ENCODE results near the gene TNFAIP2.
"Not testable (repeated sequence)": the region's sequence is repeated elsewhere in the genome, so short reads cannot be mapped to it uniquely, and the experiment has no call there.

TNFAIP2 gene

DNA sequence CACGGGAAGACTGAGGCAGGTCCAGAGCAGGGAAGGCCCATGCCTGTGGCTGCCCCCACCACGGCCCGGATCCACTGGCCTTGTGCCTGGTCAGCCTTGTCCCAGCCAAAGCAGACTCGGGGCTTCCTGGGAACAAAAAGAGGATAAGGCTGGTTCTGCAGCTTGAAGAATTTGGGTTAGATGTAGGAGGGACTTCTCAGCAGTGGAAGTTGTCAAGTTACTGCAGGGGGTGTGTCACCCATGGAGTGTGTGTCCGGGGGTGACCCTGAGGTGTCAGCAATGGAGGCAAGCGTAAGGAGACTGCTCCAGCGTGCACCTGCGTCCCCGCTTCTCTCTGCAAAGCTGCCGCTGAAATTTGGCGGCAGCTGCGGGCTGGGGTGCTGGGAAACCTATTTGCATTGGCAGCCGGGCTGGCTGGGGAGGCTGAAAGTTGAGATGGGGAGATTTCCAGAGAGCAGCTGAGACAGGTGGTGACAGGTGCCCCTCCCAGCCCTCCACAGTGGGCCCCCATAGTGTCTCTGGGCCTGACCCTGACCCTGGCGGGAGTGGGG lies 12.5 kb upstream of the TNFAIP2 start:
- TF ChIP-seq, protein P1, sequence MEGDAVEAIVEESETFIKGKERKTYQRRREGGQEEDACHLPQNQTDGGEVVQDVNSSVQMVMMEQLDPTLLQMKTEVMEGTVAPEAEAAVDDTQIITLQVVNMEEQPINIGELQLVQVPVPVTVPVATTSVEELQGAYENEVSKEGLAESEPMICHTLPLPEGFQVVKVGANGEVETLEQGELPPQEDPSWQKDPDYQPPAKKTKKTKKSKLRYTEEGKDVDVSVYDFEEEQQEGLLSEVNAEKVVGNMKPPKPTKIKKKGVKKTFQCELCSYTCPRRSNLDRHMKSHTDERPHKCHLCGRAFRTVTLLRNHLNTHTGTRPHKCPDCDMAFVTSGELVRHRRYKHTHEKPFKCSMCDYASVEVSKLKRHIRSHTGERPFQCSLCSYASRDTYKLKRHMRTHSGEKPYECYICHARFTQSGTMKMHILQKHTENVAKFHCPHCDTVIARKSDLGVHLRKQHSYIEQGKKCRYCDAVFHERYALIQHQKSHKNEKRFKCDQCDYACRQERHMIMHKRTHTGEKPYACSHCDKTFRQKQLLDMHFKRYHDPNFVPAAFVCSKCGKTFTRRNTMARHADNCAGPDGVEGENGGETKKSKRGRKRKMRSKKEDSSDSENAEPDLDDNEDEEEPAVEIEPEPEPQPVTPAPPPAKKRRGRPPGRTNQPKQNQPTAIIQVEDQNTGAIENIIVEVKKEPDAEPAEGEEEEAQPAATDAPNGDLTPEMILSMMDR (conservative IDR thresholded peaks at IDR 0.05; ENCODE audit: low read depth, low read length): no peak
- no peak for DNase-seq (ENCODE audit: low read depth)
- H3K4me3 ChIP-seq (ENCODE audit: low read length): no peak overlapping the region

DNA sequence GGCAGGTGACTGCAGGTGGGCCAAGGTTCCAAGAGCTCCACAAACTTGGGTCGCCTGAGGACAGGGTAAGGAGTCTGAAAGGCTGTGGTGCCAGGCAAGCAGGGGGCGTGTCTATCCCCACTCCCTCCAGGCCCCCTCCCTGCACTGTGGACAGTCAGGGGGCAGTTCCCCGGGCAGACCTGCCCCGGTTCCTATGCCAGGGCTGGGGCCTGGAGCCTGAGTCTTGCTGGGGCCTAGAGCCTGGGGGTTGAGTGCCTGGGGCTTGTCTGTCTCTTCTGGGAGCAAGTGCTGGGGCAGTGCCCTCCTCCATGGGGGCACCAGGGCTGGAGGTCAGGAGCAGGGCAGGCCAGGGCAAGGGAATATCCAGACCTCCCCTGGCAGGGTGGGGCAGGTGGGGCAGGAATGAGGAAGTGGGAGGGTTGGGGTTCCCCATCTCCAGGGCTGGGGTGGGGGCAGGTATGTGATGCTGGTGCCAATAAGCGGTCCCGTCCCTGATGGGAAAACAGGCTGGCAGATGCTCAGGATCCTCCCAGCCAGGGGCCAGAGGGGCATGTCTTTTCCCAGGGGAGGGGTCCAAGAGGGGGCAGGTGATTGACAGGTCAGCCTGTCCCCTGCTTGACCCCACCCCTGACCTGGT lies 11.9 kb upstream of the TNFAIP2 start:
- TF ChIP-seq, protein P1 (conservative IDR thresholded peaks at IDR 0.05; ENCODE audit: low read depth, low read length): no peak
- DNase-seq (ENCODE audit: low read depth): no peak
- no peak overlapping the region for H3K4me3 ChIP-seq (ENCODE audit: low read length)

DNA sequence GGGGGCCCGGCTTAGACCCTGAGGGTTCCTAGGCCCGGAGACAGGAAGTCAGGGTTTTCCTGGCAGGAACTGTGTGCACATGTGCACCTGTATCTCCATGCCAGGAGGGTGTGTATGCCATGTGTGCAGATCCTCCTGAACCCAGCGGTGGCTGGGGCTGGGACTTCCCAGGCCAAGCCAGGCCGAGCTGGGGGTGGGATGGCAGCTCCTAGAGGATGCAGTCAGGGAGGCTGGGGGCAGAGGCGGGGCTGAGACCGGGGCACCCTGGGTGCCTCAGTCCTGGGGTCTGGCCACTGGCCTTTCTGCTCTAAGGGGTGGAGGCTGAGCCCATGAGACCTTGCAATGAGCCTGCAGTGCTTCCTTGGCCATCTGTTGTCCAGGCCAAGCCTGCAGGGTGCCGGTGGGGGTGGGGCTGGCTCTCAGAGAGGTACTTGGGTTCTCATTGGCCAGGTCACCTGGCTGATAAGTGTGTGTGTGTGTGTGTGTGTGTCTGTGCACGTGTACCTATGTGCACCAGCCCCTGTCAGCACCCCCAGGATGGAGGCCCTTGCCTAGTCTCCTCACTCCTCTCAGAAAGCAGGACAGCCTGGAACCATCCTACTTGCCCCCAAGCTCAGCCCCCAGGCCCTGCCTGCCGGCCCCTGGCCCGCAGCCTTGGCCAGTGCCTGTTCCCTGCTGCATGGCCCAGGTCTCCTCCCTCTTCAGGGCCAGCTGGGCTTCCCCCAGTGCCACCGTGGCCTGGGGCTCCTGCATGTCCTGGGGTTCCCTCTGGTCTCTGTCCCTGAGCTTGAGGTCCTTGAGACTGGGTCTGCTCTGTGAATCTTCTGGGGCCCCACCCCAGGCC lies 10.6 kb upstream of the TNFAIP2 start:
- no peak for DNase-seq (ENCODE audit: low read depth)
- no peak overlapping the region for H3K4me3 ChIP-seq (ENCODE audit: low read length)
- TF ChIP-seq, protein P1 (conservative IDR thresholded peaks at IDR 0.05; ENCODE audit: low read depth, low read length): no peak

DNA sequence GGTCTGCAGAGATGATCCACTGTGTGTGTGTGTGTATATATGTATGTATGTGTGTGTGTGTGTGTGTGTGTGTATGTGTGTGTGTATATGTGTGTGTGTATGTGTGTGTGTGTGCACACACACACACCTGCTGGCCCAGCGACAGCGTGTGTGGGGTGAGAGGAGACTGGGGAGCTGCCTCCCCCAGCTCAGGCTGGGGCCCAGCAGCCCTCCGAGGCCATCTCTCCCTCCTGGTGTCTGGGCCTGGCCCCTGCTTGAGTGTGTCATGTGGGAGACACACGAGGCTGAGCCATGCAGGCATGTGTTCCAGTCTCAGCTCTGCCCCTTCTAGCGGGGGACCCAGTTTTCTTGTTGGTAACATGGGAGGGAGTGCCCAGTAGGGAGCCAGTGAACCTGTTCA lies 10.0 kb upstream of the TNFAIP2 start:
- no peak overlapping the region for H3K4me3 ChIP-seq (ENCODE audit: low read length)
- TF ChIP-seq, protein P1 (conservative IDR thresholded peaks at IDR 0.05; ENCODE audit: low read depth, low read length): no peak
- DNase-seq (ENCODE audit: low read depth): no peak

DNA sequence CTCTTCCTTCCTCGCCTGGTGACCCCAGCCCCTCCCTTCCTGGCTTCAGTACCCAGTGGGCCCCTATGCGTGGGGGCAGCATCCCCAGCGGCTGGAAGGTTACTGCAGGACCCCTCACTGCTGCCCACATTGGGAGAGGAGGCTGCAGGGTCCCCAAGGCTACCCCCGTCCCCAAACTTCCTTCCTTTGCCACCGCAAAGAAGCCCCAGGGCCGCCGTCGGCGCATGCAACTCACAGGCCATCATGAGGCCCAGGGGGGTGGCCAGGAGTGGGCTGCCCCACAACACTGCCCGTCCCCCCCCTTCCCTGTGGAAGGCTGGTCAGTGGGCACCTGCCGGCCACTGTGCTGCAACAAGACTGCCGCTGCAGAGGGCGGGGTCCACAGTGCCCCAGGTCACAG lies 9.5 kb upstream of the TNFAIP2 start:
- DNase-seq (ENCODE audit: low read depth): no peak
- no peak overlapping the region for H3K4me3 ChIP-seq (ENCODE audit: low read length)
- TF ChIP-seq, protein P1 (conservative IDR thresholded peaks at IDR 0.05; ENCODE audit: low read depth, low read length): no peak

DNA sequence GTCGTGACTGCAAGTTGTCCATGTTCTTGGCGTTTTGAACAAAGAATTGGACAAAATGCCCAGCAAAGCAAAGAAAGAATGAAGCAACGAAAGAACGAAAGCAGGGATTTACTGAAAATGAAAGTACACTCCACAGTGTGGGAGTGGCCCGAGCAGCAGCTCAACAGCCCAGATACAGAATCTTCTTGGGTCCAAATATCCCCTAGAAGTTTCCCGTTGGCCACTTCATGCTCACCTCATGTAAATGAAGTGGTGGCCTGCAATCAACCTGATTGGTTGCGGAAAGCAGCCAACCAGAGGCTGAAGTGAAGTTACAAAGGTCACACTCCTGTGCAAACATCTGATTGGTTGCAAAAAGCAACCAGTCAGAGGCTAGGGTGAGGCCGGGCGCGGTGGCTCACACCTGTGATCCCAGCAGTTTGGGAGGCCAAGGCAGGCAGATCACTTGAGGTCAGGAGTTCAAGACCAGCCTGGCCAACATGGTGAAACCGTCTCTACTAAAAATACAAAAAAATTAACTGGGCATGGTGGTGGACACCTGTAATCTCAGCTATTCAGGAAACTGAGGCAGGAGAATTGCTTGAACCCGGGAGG lies 8.1 kb upstream of the TNFAIP2 start:
- DNase-seq (ENCODE audit: low read depth); H3K4me3 ChIP-seq (ENCODE audit: low read length): not testable (repeated sequence)

DNA sequence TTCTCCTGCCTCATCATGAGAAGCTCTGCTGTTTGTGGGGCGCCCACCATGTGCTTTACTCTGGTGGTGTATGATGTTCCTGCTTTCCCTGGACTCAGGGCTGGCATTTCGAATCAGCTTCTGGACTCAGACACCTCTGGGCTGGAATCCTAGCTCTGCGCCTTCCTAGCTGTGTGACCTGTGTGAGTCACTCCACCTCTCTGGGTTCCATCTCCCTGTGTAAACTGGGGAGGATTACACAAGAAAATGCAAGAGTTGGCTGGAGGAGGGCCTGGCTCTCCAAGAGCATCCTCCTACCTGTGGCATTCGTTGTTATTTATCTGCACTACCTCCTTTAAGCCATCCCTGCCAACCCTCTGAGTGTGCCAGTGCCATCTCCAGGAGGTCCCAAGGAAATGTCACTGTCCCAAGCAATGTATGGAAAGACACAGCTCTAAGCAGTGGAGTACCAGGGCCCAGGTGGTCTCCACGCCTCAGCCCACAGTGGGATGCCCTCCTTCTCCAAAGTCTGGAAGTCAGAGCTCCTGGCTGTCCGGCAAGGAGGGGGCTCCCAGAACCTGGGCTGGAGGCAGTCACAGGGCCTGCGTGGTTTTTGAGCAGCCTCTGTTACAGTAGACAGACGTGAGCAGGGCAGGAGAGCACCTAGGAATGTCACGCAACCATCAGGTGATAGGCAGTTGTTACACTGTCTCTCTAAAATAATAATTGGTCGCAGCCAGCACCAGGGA lies 7.3 kb upstream of the TNFAIP2 start:
- no peak for DNase-seq (ENCODE audit: low read depth)
- TF ChIP-seq, protein P1 (conservative IDR thresholded peaks at IDR 0.05; ENCODE audit: low read depth, low read length): no peak
- H3K4me3 ChIP-seq (ENCODE audit: low read length): no peak overlapping the region
